ENCODE results near the gene SLC8A1.

DNA sequence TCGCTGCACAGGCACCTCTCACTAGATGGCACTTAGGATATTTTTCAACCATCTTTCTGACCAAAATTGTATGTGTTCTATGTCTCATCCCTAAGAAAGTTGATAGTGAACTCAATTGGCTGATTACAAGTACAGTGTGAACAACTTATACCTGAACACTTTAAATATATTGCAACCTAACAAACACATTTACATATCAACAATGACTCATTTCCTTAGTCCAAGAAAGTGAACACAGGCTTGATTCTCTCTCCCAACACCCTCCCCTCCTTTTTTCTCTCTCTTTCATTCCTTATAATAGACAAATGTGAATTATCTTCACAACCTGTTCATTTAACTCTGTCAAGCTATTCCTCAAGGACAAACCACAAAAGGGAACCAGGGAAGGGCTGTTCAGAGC lies 192.0 kb downstream of the SLC8A1 start:
- TF ChIP-seq, protein P1, sequence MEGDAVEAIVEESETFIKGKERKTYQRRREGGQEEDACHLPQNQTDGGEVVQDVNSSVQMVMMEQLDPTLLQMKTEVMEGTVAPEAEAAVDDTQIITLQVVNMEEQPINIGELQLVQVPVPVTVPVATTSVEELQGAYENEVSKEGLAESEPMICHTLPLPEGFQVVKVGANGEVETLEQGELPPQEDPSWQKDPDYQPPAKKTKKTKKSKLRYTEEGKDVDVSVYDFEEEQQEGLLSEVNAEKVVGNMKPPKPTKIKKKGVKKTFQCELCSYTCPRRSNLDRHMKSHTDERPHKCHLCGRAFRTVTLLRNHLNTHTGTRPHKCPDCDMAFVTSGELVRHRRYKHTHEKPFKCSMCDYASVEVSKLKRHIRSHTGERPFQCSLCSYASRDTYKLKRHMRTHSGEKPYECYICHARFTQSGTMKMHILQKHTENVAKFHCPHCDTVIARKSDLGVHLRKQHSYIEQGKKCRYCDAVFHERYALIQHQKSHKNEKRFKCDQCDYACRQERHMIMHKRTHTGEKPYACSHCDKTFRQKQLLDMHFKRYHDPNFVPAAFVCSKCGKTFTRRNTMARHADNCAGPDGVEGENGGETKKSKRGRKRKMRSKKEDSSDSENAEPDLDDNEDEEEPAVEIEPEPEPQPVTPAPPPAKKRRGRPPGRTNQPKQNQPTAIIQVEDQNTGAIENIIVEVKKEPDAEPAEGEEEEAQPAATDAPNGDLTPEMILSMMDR (IDR thresholded peaks at IDR 0.05) = no peak
- TF ChIP-seq POLR2A (IDR thresholded peaks at IDR 0.05) = no peak
- TF ChIP-seq EP300 (IDR thresholded peaks at IDR 0.05) = no peak

Data from upper lobe of left lung (tissue), 4 donors.